ENCODE measurements around the gene GNG7. TPM values are rescaled to one million over a fixed set of nuclear protein-coding genes. Genes with fewer than 3 reads are reported as not detected.
"Not testable (repeated sequence)": the region's sequence is repeated elsewhere in the genome, so short reads cannot be mapped to it uniquely, and the experiment has no call there.

Gene GNG7
- total and polyA plus RNA-seq, 2 donors (not counting 3 experiments of a cell fraction or from before 2014, with no cell fraction given): 0.29 to 0.84 TPM

- TF ChIP-seq JUN (IDR thresholded peaks at IDR 0.05; ENCODE audit: borderline replicate concordance, insufficient read depth, insufficient read length, low read depth) (no peak), GATA2 (IDR thresholded peaks at IDR 0.05; ENCODE audit: insufficient read depth, insufficient read length, low read depth, low read length) (no peak), POLR2AphosphoS5 (IDR thresholded peaks at IDR 0.05; ENCODE audit: insufficient read depth, low read depth, low read length) (no peak), CTCF (IDR thresholded peaks at IDR 0.05; ENCODE audit: extremely low read depth in 1 of 2, insufficient read depth in 1 of 2, low read depth in 1 of 2, low read length in 2 of 2) (no peak), EZH2 (IDR thresholded peaks at IDR 0.05; ENCODE audit: borderline replicate concordance, low read depth, low read length, severe bottlenecking) (no peak)
- Histone ChIP-seq H3K27me3 (ENCODE audit: control insufficient read depth in 2 of 2, insufficient read depth in 2 of 2, low read length in 2 of 2) (peaks cover 0 to 3% of the 10 kb centered on the region in 2 experiments), H3K4me3 (replicated peaks in 1 of 3; ENCODE audit: insufficient read depth in 1 of 3, low read depth in 1 of 3, low read length in 3 of 3) (no peak overlapping the region), H3K79me2 (ENCODE audit: control insufficient read depth, insufficient read depth, low read length) (no peaks in the 10 kb centered on the region), H3K9me1 (replicated peaks; ENCODE audit: control insufficient read depth, extremely low read depth, insufficient read depth, low read length) (no peaks in the 10 kb centered on the region), H4K20me1 (replicated peaks; ENCODE audit: control insufficient read depth, extremely low read depth, insufficient read depth, low read length) (no peaks in the 10 kb centered on the region), H2AFZ (ENCODE audit: low read depth, low read length) (no peak overlapping the region), H3K27ac (ENCODE audit: insufficient read depth, low read depth, low read length) (no peak overlapping the region), H3K9me3 (replicated peaks; ENCODE audit: control insufficient read depth, insufficient read depth, low read length) (no peaks in the 10 kb centered on the region), H3K4me2 (ENCODE audit: insufficient read depth, low read length) (no peak overlapping the region), H3K36me3 (ENCODE audit: control insufficient read depth in 2 of 2, extremely low read depth in 1 of 2, insufficient read depth in 2 of 2, low read length in 2 of 2) (no peaks in the 10 kb centered on the region), H3K4me1 (ENCODE audit: control insufficient read depth, extremely low read depth, insufficient read depth, low read length) (no peaks in the 10 kb centered on the region), H3K9ac (replicated peaks; ENCODE audit: extremely low read depth, insufficient read depth, low read length) (no peak overlapping the region)
- intact Hi-C loops (cut with micrococcal nuclease): no loop called here
- ChIA-PET POLR2A (no interaction called here), CTCF (interaction anchor here (4.6 kb wide), 1 partner anchor 102 kb away, joined by 233 read pairs; no protein-coding TSS in a partner anchor)
- no TSS peak for BruUV-seq (replicated peaks)
- dilution Hi-C loops (cut with MboI; ENCODE audit: extremely low pct_ligation_motif_present, low sequenced_read_pairs): no loop called here
- no peak for FAIRE-seq
- DNase-seq (ENCODE audit: low read depth, low spot score): no peak
These were observed 56.7 kb downstream of the GNG7 start for GRCh38 chr19:2645826-2646225.

GRCh38 chr19:2643123-2643737 is 59.3 kb downstream of the GNG7 start:
- FAIRE-seq; intact Hi-C loops (cut with micrococcal nuclease): not testable (repeated sequence)

More at GRCh38 chr19:2643123-2643737, 59.3 kb downstream of the GNG7 start:
- DNase-seq (ENCODE audit: low read depth, low spot score); H3K27ac ChIP-seq (ENCODE audit: insufficient read depth, low read depth, low read length); H3K27me3 ChIP-seq (ENCODE audit: control insufficient read depth in 2 of 2, insufficient read depth in 2 of 2, low read length in 2 of 2); H3K4me3 ChIP-seq (replicated peaks in 1 of 3; ENCODE audit: insufficient read depth in 1 of 3, low read depth in 1 of 3, low read length in 3 of 3); H4K20me1 ChIP-seq (replicated peaks; ENCODE audit: control insufficient read depth, extremely low read depth, insufficient read depth, low read length); H2AFZ ChIP-seq (ENCODE audit: low read depth, low read length); H3K9me3 ChIP-seq (replicated peaks; ENCODE audit: control insufficient read depth, insufficient read depth, low read length); BruUV-seq (replicated peaks); H3K9me1 ChIP-seq (replicated peaks; ENCODE audit: control insufficient read depth, extremely low read depth, insufficient read depth, low read length); CTCF ChIA-PET; H3K4me2 ChIP-seq (ENCODE audit: insufficient read depth, low read length); H3K79me2 ChIP-seq (ENCODE audit: control insufficient read depth, insufficient read depth, low read length); dilution Hi-C loops (cut with MboI; ENCODE audit: extremely low pct_ligation_motif_present, low sequenced_read_pairs); H3K36me3 ChIP-seq (ENCODE audit: control insufficient read depth in 2 of 2, extremely low read depth in 1 of 2, insufficient read depth in 2 of 2, low read length in 2 of 2); POLR2A ChIA-PET; H3K4me1 ChIP-seq (ENCODE audit: control insufficient read depth, extremely low read depth, insufficient read depth, low read length); H3K9ac ChIP-seq (replicated peaks; ENCODE audit: extremely low read depth, insufficient read depth, low read length): not testable (repeated sequence)

All from endothelial cell of umbilical vein (primary cell).